ENCODE measurements around the gene LHB. TPM values are rescaled to one million over a fixed set of nuclear protein-coding genes. Genes with fewer than 3 reads are reported as not detected.

Gene LHB
- total RNA-seq (10 to 100 TPM in 1 of 2 donors, 1 to 10 TPM in 1; 5.5 to 13.9 TPM), polyA plus RNA-seq (ENCODE audit: insufficient read depth, low read depth, low replicate concordance) (4.4 TPM)
- long read RNA-seq, donor 1 = 0 reads
- long read RNA-seq, donor 2 = 0 reads

DNA sequence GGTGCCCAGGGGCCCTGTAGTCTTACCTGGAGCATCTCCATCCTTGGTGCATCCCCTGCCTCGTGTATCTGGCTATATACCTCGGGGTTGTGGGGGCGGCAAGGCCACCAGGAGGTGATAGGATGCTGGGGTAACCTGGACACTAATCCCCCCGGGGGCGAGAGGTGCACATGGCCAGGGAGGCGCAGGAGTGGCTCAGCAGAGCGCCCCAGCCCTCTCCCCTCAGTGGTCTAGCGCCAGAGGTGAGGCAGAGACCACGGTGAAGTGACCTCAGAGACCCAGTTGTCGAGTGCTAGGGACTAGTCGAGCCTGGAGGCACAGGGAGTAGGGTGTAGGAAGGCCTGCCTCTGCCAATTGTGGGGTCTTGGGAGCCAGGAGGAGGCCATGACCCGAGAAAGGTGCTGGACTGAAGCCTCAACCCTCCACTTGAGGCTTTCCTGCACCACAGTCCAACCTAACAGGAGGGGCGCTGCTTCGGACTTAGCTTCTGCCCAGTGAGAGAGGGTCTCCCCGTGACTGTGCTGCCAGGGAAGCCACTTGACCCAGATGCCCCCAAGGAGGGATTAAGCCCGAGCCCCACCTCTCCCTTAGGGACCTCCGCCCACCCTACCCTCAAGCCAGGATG, at the start of gene LHB:
LHB (minus strand) TSS at position 51 of the 625 bp plus-strand sequence; CDS start at position 41, 10 bp downstream.
- 63 to 65% methylated on average over 15 to 17 of the region's 17 CpGs for whole genome bisulfite sequencing, 2 donors
- Histone ChIP-seq H3K9me3 (no peaks in the 10 kb centered on the region), H3K27me3 (no peaks in the 10 kb centered on the region), H3K4me1 (peaks cover 16% of the 10 kb centered on the region), H3K4me3 (peak within 1 kb of the TSS; percentile 31 to 59), H3K36me3 (ENCODE audit: low read depth, missing control alignments) (no peaks in the 10 kb centered on the region), H3K27ac (no peak within 1 kb of the TSS)
- no peak for DNase-seq
- TF ChIP-seq, protein P1, sequence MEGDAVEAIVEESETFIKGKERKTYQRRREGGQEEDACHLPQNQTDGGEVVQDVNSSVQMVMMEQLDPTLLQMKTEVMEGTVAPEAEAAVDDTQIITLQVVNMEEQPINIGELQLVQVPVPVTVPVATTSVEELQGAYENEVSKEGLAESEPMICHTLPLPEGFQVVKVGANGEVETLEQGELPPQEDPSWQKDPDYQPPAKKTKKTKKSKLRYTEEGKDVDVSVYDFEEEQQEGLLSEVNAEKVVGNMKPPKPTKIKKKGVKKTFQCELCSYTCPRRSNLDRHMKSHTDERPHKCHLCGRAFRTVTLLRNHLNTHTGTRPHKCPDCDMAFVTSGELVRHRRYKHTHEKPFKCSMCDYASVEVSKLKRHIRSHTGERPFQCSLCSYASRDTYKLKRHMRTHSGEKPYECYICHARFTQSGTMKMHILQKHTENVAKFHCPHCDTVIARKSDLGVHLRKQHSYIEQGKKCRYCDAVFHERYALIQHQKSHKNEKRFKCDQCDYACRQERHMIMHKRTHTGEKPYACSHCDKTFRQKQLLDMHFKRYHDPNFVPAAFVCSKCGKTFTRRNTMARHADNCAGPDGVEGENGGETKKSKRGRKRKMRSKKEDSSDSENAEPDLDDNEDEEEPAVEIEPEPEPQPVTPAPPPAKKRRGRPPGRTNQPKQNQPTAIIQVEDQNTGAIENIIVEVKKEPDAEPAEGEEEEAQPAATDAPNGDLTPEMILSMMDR (IDR thresholded peaks at IDR 0.05) = no peak
- no peak for TF ChIP-seq POLR2A (IDR thresholded peaks at IDR 0.05)
- intact Hi-C loops (cut with DNase I; ENCODE audit: low total_unique reads) = no loop called here

DNA sequence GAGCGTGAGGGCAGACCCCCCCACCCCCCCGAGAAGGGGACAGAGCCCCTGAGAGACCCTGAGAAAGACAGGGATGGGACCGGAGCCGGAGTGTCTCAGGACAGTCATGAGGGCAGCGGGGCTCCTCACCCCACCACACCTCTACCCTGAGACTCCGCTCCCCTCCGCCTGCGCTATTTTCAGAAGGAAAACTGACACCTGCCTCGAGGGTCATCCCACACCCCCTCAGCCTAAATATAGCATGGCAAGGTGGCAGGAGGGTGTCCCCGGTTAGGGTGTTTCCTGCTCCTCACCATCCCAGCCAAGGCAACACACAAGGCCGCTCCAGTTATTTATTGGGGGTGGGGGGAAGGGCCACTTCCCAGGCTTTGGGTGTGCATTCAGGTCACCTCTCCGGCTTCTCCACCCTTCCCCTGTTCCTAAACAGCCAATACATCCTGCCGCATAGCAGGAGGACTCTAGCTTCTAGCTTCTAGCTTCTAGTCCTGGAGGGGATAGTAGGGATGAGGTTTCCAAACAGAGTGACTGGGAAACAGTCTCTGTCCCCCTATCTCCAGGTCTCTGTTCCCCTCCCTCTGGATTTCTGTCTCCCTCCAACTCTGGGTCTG, 49.1 kb upstream of the LHB start:
- TF ChIP-seq, protein P1 (IDR thresholded peaks at IDR 0.05) = no peak
- TF ChIP-seq POLR2A (IDR thresholded peaks at IDR 0.05) = no peak
- DNase-seq = no peak
- Histone ChIP-seq H3K9me3 (no peaks in the 10 kb centered on the region), H3K36me3 (ENCODE audit: low read depth, missing control alignments) (no peaks in the 10 kb centered on the region), H3K4me1 (peaks cover 13% of the 10 kb centered on the region), H3K4me3 (no peak overlapping the region), H3K27ac (no peak overlapping the region), H3K27me3 (no peaks in the 10 kb centered on the region)
- WGBS, 2 donors = 57 to 65% methylated on average over 13 of the region's 13 CpGs
- intact Hi-C loops (cut with DNase I; ENCODE audit: low total_unique reads) = no loop called here

DNA sequence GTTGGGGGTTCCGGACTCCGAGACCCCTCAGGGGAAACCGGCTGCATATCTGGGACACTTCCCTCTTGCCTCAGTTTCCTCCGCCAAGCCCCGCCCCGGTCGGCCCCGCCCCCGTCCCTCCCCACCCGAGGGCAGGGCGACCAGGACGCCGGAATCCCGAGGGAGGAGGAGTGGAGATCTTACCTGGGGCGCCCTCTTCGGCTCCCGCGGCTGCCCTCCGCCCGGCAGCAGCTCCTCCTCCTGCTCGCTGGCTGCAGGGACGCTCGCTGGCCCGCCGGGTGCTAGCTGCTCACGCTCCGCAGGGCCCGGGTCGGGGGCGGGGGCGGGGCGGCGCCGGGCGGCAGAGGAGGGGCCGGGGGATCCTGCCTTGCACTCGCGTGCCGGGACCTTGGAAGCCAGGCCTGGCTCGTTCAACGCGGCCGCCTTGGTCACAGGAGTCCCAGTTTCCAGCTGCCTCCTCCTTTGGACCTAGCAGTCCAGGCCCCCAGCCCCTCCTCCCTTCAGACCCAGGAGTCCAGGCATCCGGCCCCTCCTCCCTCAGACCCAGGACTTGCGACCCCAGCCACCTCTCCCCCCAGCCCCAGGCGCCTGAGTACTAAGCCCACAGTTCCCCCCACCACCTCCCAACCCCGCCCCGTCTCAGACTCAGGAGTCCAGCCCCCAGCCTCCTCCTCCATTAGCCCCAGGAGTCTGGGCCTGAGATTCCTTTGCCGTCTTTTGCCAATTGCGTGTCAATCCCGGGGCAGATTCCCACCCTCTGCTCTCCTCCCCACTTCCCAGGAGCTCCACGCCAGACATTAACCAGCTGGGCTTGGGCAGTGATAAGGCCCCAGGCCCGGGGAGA, 48.1 kb upstream of the LHB start, which contains the start of gene NTF4:
NTF4 (minus strand) TSS at position 51 of the 844 bp plus-strand sequence. CDS start 2,821 bp downstream, outside the sequence.
- TF ChIP-seq, protein P1 (IDR thresholded peaks at IDR 0.05) = no peak
- TF ChIP-seq POLR2A (IDR thresholded peaks at IDR 0.05) = no peak
- intact Hi-C loops (cut with DNase I; ENCODE audit: low total_unique reads) = no loop called here
- DNase-seq = no peak
- 5 to 19% methylated on average over 7 to 45 of the region's 53 CpGs for WGBS, 2 donors
- Histone ChIP-seq H3K27me3 (no peaks in the 10 kb centered on the region), H3K9me3 (no peaks in the 10 kb centered on the region), H3K4me1 (peaks cover 13% of the 10 kb centered on the region), H3K36me3 (ENCODE audit: low read depth, missing control alignments) (no peaks in the 10 kb centered on the region), H3K4me3 (peak within 1 kb of the TSS; percentile 18 to 27), H3K27ac (no peak within 1 kb of the TSS)

DNA sequence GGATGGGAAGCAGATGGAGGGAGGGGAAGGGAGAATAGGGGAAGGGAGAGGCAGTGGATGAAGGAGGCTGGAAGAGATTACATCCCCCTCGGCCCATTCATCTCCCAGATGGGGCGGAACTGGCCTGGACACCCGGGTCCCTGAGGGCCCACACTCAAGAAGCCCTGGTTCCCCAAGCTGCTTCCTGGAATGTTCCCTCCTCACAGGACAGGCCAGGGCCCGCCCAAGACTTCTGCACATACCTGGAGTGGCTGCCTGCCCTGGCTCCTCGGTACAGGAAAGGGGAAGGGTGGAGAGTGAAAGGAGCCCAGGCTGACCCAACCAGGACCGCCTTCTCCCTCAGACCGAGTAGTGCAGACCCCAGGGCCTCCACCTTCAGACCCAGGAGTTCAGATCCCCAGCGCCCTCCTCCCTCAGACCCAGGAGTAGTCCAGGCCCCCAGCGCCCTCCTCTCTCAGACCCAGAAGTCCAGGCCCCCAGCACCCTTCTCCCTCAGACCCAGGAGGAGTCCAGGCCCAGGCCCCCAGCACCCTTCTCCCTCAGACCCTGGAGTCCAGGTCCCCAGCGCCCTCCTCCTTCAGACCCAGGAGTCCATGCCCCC, 47.2 kb upstream of the LHB start:
- Histone ChIP-seq H3K27ac (no peak overlapping the region), H3K9me3 (no peaks in the 10 kb centered on the region), H3K36me3 (ENCODE audit: low read depth, missing control alignments) (no peaks in the 10 kb centered on the region), H3K4me3 (no peak overlapping the region), H3K27me3 (no peaks in the 10 kb centered on the region), H3K4me1 (peaks cover 13% of the 10 kb centered on the region)
- WGBS, 2 donors = 37 to 50% methylated on average over 9 to 10 of the region's 10 CpGs
- intact Hi-C loops (cut with DNase I; ENCODE audit: low total_unique reads) = no loop called here
- no peak for DNase-seq
- TF ChIP-seq, protein P1 (IDR thresholded peaks at IDR 0.05) = no peak
- TF ChIP-seq POLR2A (IDR thresholded peaks at IDR 0.05) = no peak

All from testis (tissue), 5 donors.